ENCODE measurements around the gene RAB11A. TPM values are rescaled to one million over a fixed set of nuclear protein-coding genes. Genes with fewer than 3 reads are reported as not detected.

The RAB11A gene
- total and polyA plus RNA-seq, 9 donors, result 47.0 to 249 (median 139) TPM

GRCh38 chr15:65847989-65848388, 21.3 kb upstream of the RAB11A start:
- Histone ChIP-seq H3K9me3 (no peaks in the 10 kb centered on the region), H3K4me1 (ENCODE audit: insufficient read depth) (peaks cover 1% of the 10 kb centered on the region), H3K27ac (no peak overlapping the region), H3K27me3 (no peaks in the 10 kb centered on the region), H3K4me3 (no peak overlapping the region), H3K36me3 (no peaks in the 10 kb centered on the region)
- no peak for DNase-seq
- intact Hi-C loops (cut with DNase I), result loop anchor here in 1 of 4 donors (10.0 kb wide), 1 partner anchor 1427 kb away; no protein-coding TSS in a partner anchor
- no peak for TF ChIP-seq EP300 (IDR thresholded peaks at IDR 0.05)
- TF ChIP-seq CTCF (IDR thresholded peaks at IDR 0.05), result no peak
- TF ChIP-seq POLR2A (IDR thresholded peaks at IDR 0.05), result no peak

GRCh38 chr15:65851981-65852380, 17.3 kb upstream of the RAB11A start:
- Histone ChIP-seq H3K36me3 (no peaks in the 10 kb centered on the region), H3K27me3 (no peaks in the 10 kb centered on the region)
- 82 to 85% (median 84%) methylated on average over 5 of the region's 5 CpGs for WGBS, 3 donors

DNA sequence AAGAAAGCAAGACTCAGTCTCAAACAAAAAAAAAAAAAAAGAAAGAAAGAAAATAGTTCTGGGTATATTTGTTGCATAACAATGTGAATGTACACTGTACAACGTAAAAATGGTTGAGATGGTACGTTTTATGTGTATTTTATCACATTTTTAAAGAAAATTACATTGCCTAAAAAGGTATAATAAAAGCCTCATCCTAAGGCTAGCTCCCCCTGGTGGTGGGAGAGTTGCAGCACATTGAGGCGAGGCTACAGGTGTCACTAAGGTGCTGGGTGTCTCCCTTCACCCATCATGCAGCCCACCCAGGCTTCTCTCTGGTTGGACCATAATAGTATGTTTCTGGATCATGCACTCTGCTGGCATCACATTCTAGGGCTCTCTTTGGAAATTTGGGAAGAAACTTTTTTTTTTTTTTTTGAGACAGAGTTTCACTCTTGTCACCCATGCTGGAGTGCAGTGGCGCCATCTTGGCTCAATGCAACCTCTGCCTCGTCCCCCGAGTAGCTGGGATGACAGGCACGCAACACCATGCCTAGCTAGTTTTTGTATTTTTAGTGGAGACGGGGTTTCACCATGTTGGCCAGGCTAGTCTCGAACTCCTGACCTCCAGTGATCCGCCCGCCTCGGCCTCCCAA, 12.4 kb upstream of the RAB11A start:
- H3K4me1 ChIP-seq (ENCODE audit: insufficient read depth), result peaks cover 1% of the 10 kb centered on the region
- no peak overlapping the region for H3K4me3 ChIP-seq
- no peaks in the 10 kb centered on the region for H3K9me3 ChIP-seq
- TF ChIP-seq POLR2A (IDR thresholded peaks at IDR 0.05) (no peak), CTCF (IDR thresholded peaks at IDR 0.05) (peak in 2 of 3 donors; percentile 21 to 39), EP300 (IDR thresholded peaks at IDR 0.05) (no peak)
- 76 to 81% (median 77%) methylated on average over 12 of the region's 12 CpGs for WGBS, 3 donors
- no peak overlapping the region for H3K27ac ChIP-seq
- intact Hi-C loops (cut with DNase I), result no loop called here
- no peaks in the 10 kb centered on the region for H3K36me3 ChIP-seq
- H3K27me3 ChIP-seq, result no peaks in the 10 kb centered on the region
- peak in 3 of 5 donors; percentile 44 to 59 (median 52) for DNase-seq

More at GRCh38 chr15:65851981-65852380, 17.3 kb upstream of the RAB11A start:
- no peak for TF ChIP-seq EP300 (IDR thresholded peaks at IDR 0.05)
- no peak for TF ChIP-seq CTCF (IDR thresholded peaks at IDR 0.05)
- TF ChIP-seq POLR2A (IDR thresholded peaks at IDR 0.05), result no peak
- Histone ChIP-seq H3K4me1 (ENCODE audit: insufficient read depth) (peaks cover 1% of the 10 kb centered on the region), H3K27ac (no peak overlapping the region), H3K4me3 (no peak overlapping the region), H3K9me3 (no peaks in the 10 kb centered on the region)
- DNase-seq, result no peak
- intact Hi-C loops (cut with DNase I), result no loop called here

- Histone ChIP-seq H3K4me3 (no peak overlapping the region), H3K4me1 (ENCODE audit: insufficient read depth) (no peaks in the 10 kb centered on the region), H3K27ac (no peak overlapping the region), H3K36me3 (no peaks in the 10 kb centered on the region), H3K9me3 (no peaks in the 10 kb centered on the region), H3K27me3 (no peaks in the 10 kb centered on the region)
- no peak for TF ChIP-seq CTCF (IDR thresholded peaks at IDR 0.05)
- TF ChIP-seq POLR2A (IDR thresholded peaks at IDR 0.05), result no peak
- no peak for TF ChIP-seq EP300 (IDR thresholded peaks at IDR 0.05)
- WGBS, 3 donors, result 45 to 54% (median 46%) methylated on average over 5 of the region's 5 CpGs
- intact Hi-C loops (cut with DNase I), result no loop called here
- no peak for DNase-seq
These were observed 11.4 kb upstream of the RAB11A start for GRCh38 chr15:65857718-65858402.
